H9 (cell line): ENCODE data around the gene CLRN3. TPM values are rescaled to one million over a fixed set of nuclear protein-coding genes. Genes with fewer than 3 reads are reported as not detected.

Experiments
- DNase-seq: peaks from one replicate; pipeline ENCODE4 v3.0.0-alpha.2; 2017
- H2AFZ ChIP-seq: one replicate; pipeline ENCODE4 v1.6.1; 2013; ENCODE audit warnings: mild to moderate bottlenecking, low read length, control low read depth, moderate library complexity
- H2AK5ac ChIP-seq: 2 replicates; pipeline ENCODE4 v1.6.1; 2013; ENCODE audit warnings: low read length, control low read depth, mixed read lengths; ENCODE audit not compliant: insufficient read length
- H2BK120ac ChIP-seq: one replicate; pipeline ENCODE4 v1.6.1; 2013; ENCODE audit warnings: low read depth, mild to moderate bottlenecking, low read length, control low read depth, inconsistent platforms; ENCODE audit not compliant: poor library complexity, severe bottlenecking
- H2BK12ac ChIP-seq: 2 replicates; pipeline ENCODE4 v1.6.1; 2013; ENCODE audit warnings: low read length, control low read depth, mixed read lengths, low read depth; ENCODE audit not compliant: insufficient read length
- H2BK15ac ChIP-seq: 2 replicates; pipeline ENCODE4 v1.6.1; 2013; ENCODE audit warnings: low read depth, low read length, control low read depth
- H2BK20ac ChIP-seq: one replicate; pipeline ENCODE4 v1.6.1; 2013; ENCODE audit warnings: low read depth, mild to moderate bottlenecking, low read length, control low read depth, inconsistent platforms; ENCODE audit not compliant: poor library complexity, severe bottlenecking
- H2BK5ac ChIP-seq: 2 replicates; pipeline ENCODE4 v1.6.1; 2013; ENCODE audit warnings: low read length, control low read depth, mixed read lengths; ENCODE audit not compliant: insufficient read length
- H3K14ac ChIP-seq: 2 replicates; pipeline ENCODE4 v1.6.1; 2013; ENCODE audit warnings: low read length, control low read depth; ENCODE audit not compliant: insufficient read depth
- H3K18ac ChIP-seq: 2 replicates; pipeline ENCODE4 v1.6.1; 2013; ENCODE audit warnings: low read depth, mild to moderate bottlenecking, mixed read lengths, low read length, control low read depth; ENCODE audit not compliant: insufficient read length
- H3K23ac ChIP-seq: 2 replicates; pipeline ENCODE4 v1.6.1; 2013; ENCODE audit warnings: low read length, control low read depth, mixed read lengths, low read depth; ENCODE audit not compliant: insufficient read length
- H3K23me2 ChIP-seq: 2 replicates; pipeline ENCODE4 v1.6.1; 2013; ENCODE audit warnings: low read depth, mild to moderate bottlenecking, mixed read lengths, low read length, control low read depth; ENCODE audit not compliant: insufficient read length, poor library complexity, severe bottlenecking
- H3K27ac ChIP-seq: 2 replicates; pipeline ENCODE4 v1.5.1; 2013; ENCODE audit warnings: low read length, control low read depth, mixed read lengths, low read depth; ENCODE audit not compliant: insufficient read length
- H3K27me3 ChIP-seq: 2 replicates; pipeline ENCODE4 v1.6.1; 2013; ENCODE audit warnings: low read length, control low read depth, inconsistent platforms; ENCODE audit not compliant: insufficient read depth
- H3K4ac ChIP-seq: 2 replicates; pipeline ENCODE4 v1.6.1; 2013; ENCODE audit warnings: low read depth, mild to moderate bottlenecking, control low read depth, inconsistent platforms, low read length, moderate library complexity
- H3K4me1 ChIP-seq: 2 replicates; pipeline ENCODE4 v1.6.1; 2013; ENCODE audit warnings: low read length, control low read depth, inconsistent platforms; ENCODE audit not compliant: insufficient read depth
- H3K4me2 ChIP-seq: 2 replicates; pipeline ENCODE4 v1.6.1; 2013; ENCODE audit warnings: low read length, control low read depth, mixed read lengths; ENCODE audit not compliant: insufficient read length, insufficient read depth
- H3K56ac ChIP-seq: 2 replicates; pipeline ENCODE4 v1.6.1; 2013; ENCODE audit warnings: low read depth, mild to moderate bottlenecking, mixed read lengths, low read length, control low read depth; ENCODE audit not compliant: insufficient read length
- H3K79me1 ChIP-seq: 2 replicates; pipeline ENCODE4 v1.6.1; 2013; ENCODE audit warnings: low read depth, mild to moderate bottlenecking, moderate library complexity, low read length, control low read depth, inconsistent platforms; ENCODE audit not compliant: insufficient read depth, poor library complexity, severe bottlenecking
- H3K79me2 ChIP-seq: 2 replicates; pipeline ENCODE4 v1.6.1; 2013; ENCODE audit warnings: low read length, control low read depth, inconsistent platforms; ENCODE audit not compliant: insufficient read depth
- H3K9ac ChIP-seq: 2 replicates; pipeline ENCODE4 v1.6.1; 2013; ENCODE audit warnings: low read length, control low read depth, mixed read lengths; ENCODE audit not compliant: insufficient read length; ENCODE audit errors: extremely low read depth
- H3K9me3 ChIP-seq: one replicate; pipeline ENCODE4 v1.6.1; 2013; ENCODE audit warnings: low read depth, low read length, inconsistent platforms; ENCODE audit not compliant: control insufficient read depth
- H3T11ph ChIP-seq: one replicate; pipeline ENCODE4 v1.6.1; 2013; ENCODE audit warnings: mild to moderate bottlenecking, low read length, control low read depth, inconsistent platforms
- H4K20me1 ChIP-seq: one replicate; pipeline ENCODE4 v1.6.1; 2013; ENCODE audit not compliant: control insufficient read depth, insufficient read length, insufficient read depth
- H4K5ac ChIP-seq: 2 replicates; pipeline ENCODE4 v1.6.1; 2013; ENCODE audit warnings: low read depth, mild to moderate bottlenecking, mixed read lengths, low read length, control low read depth; ENCODE audit not compliant: insufficient read length
- H4K8ac ChIP-seq: replicated peaks from 2 replicates; pipeline ENCODE4 v1.6.1; 2013; ENCODE audit warnings: low read length, control low read depth, mixed read lengths, low read depth; ENCODE audit not compliant: insufficient read length
- H4K91ac ChIP-seq: 2 replicates; pipeline ENCODE4 v1.6.1; 2013; ENCODE audit warnings: low read depth, mild to moderate bottlenecking, moderate library complexity, mixed read lengths, low read length, control low read depth; ENCODE audit not compliant: insufficient read length
- H3K27ac Mint-ChIP-seq, 3 experiments: 2 replicates in 2 of 3; 3 replicates in 1 of 3; pipeline ENCODE4 v1.8.0; 2020 to 2021; ENCODE audit warnings: mixed read lengths in 3 of 3, mild to moderate bottlenecking in 1 of 3, moderate library complexity in 1 of 3
- H3K27me3 Mint-ChIP-seq: 2 replicates; pipeline ENCODE4 v1.8.0; 2021; ENCODE audit warnings: low read depth, mild to moderate bottlenecking, moderate library complexity, mixed read lengths
- H3K36me3 Mint-ChIP-seq, 3 experiments: 2 replicates in 2 of 3; 3 replicates in 1 of 3; pipeline ENCODE4 v1.8.0; 2020 to 2021; ENCODE audit warnings: low read depth in 3 of 3, mixed read lengths in 3 of 3; ENCODE audit not compliant: insufficient read depth in 1 of 3
- H3K4me1 Mint-ChIP-seq, 2 experiments: 2 replicates each; pipeline ENCODE4 v1.8.0; 2020; ENCODE audit warnings: mixed read lengths in 2 of 2
- H3K4me3 Mint-ChIP-seq, 2 experiments: 2 replicates in 1 of 2; 3 replicates in 1 of 2; pipeline ENCODE4 v1.8.0; 2020 to 2021; ENCODE audit warnings: mild to moderate bottlenecking in 2 of 2, mixed read lengths in 2 of 2, moderate library complexity in 1 of 2
- H3K9me3 Mint-ChIP-seq, 2 experiments: 2 replicates in 1 of 2; 3 replicates in 1 of 2; pipeline ENCODE4 v1.8.0; 2020; ENCODE audit warnings: mild to moderate bottlenecking in 2 of 2, mixed read lengths in 2 of 2, moderate library complexity in 1 of 2
- WGBS: extraction: QIAGEN DNeasy Blood & Tissue Kit; methylation state at CpG from one replicate; pipeline ENCODE4 v1.1.7; 2013; ENCODE audit warnings: missing lambda C conversion rate, low lambda C conversion rate, mixed read lengths; ENCODE audit not compliant: insufficient read length; ENCODE audit errors: extremely low coverage; 5-methylcytosine and 5-hydroxymethylcytosine counted together
- total RNA-seq: library from RNA; stranded (reverse); gene quantifications from 2 replicates; pipeline ENCODE4 v1.2.1, GENCODE V29; 2021
- TF ChIP-seq, protein P1 (sequence below): fragments of 200-600 bp; sonication (generic); conservative IDR thresholded peaks from 3 replicates; pipeline ENCODE4 v1.8.0; 2021; ENCODE audit warnings: antibody characterized with exemption, mild to moderate bottlenecking

Gene CLRN3
- total RNA-seq, 1 experiment from 2014 or later, result not detected

DNA sequence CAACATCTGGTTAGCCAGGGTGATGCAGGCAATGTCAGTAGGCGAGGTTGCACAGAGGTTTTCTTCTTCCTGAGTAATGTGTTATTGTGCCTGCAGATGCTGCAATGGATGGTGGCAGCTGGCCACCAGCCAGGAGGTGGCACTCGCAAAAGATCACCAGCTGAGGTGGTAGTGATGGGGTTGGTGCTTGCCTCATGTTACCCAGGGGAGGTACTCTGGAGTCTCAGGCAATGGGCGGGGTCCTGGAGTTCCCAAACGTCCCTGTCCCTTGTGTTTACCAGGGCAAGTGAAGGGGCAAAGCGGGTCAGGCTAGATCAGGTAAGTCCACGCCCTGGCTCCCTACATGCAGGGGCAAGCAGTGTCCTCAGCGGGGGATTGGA lies 21.1 kb downstream of the CLRN3 start:
- Histone ChIP-seq H3K4me2 (no peak overlapping the region), H3K23me2 (no peaks in the 10 kb centered on the region), H2AFZ (no peak overlapping the region), H4K5ac (no peak overlapping the region), H2BK15ac (no peak overlapping the region), H3T11ph (no peak overlapping the region), H2BK20ac (no peak overlapping the region), H3K79me1 (no peaks in the 10 kb centered on the region), H3K56ac (no peak overlapping the region), H3K27me3 (no peaks in the 10 kb centered on the region), H3K4me1 (no peaks in the 10 kb centered on the region), H2BK5ac (no peak overlapping the region), H3K9ac (no peak overlapping the region), H2BK12ac (no peak overlapping the region), H2BK120ac (no peak overlapping the region), H4K91ac (no peak overlapping the region), H4K20me1 (no peaks in the 10 kb centered on the region), H2AK5ac (no peak overlapping the region), H3K79me2 (no peaks in the 10 kb centered on the region), H3K23ac (no peak overlapping the region), H3K4ac (no peak overlapping the region), H3K9me3 (no peaks in the 10 kb centered on the region), H3K27ac (no peak overlapping the region), H3K18ac (no peak overlapping the region), H3K14ac (no peak overlapping the region), H4K8ac (no peak overlapping the region)
- H3K4me3 Mint-ChIP-seq, result no peak overlapping the region
- H3K27me3 Mint-ChIP-seq, result peaks cover 3% of the 10 kb centered on the region
- no peaks in the 10 kb centered on the region for H3K4me1 Mint-ChIP-seq
- peak overlapping the region in 1 of 3 experiments; percentile 44; a peak in 2 of 7 replicates for H3K27ac Mint-ChIP-seq
- TF ChIP-seq, protein P1, sequence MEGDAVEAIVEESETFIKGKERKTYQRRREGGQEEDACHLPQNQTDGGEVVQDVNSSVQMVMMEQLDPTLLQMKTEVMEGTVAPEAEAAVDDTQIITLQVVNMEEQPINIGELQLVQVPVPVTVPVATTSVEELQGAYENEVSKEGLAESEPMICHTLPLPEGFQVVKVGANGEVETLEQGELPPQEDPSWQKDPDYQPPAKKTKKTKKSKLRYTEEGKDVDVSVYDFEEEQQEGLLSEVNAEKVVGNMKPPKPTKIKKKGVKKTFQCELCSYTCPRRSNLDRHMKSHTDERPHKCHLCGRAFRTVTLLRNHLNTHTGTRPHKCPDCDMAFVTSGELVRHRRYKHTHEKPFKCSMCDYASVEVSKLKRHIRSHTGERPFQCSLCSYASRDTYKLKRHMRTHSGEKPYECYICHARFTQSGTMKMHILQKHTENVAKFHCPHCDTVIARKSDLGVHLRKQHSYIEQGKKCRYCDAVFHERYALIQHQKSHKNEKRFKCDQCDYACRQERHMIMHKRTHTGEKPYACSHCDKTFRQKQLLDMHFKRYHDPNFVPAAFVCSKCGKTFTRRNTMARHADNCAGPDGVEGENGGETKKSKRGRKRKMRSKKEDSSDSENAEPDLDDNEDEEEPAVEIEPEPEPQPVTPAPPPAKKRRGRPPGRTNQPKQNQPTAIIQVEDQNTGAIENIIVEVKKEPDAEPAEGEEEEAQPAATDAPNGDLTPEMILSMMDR, result no peak
- WGBS, result no CpG with 5 or more reads among the region's 7 CpGs
- peaks cover 0 to 3% (median 0%) of the 10 kb centered on the region in 3 experiments; a peak in 1 of 7 replicates for H3K36me3 Mint-ChIP-seq
- peaks cover 4% of the 10 kb centered on the region in 2 experiments; a peak in 2 of 5 replicates for H3K9me3 Mint-ChIP-seq
- DNase-seq, result no peak
